GM23248 (cell line): ENCODE results near the gene LRRN4CL. TPM values are rescaled to one million over a fixed set of nuclear protein-coding genes. Genes with fewer than 3 reads are reported as not detected.

Experiments used
- DNase-seq: peaks from one replicate; pipeline ENCODE4 v3.0.0-alpha.2; 2015
- H2AFZ ChIP-seq: fragments of 200-600 bp; sonication (generic); 2 replicates; pipeline ENCODE4 v1.6.1; 2016; ENCODE audit warnings: antibody characterized with exemption
- H3F3A ChIP-seq: fragments of 200-600 bp; sonication (generic); 2 replicates; pipeline ENCODE4 v1.6.1; 2016; ENCODE audit warnings: mild to moderate bottlenecking, antibody characterized with exemption, mixed run types; ENCODE audit not compliant: insufficient read depth
- H3K27ac ChIP-seq: fragments of 200-600 bp; sonication (generic); 2 replicates; pipeline ENCODE4 v1.5.1; 2016; ENCODE audit warnings: mild to moderate bottlenecking
- H3K27me3 ChIP-seq: fragments of 200-600 bp; sonication (generic); replicated peaks from 2 replicates; pipeline ENCODE4 v1.6.1; 2016; ENCODE audit warnings: mild to moderate bottlenecking; ENCODE audit not compliant: insufficient read depth
- H3K36me3 ChIP-seq: fragments of 200-600 bp; sonication (generic); 2 replicates; pipeline ENCODE4 v1.6.1; 2016; ENCODE audit warnings: low read depth, mild to moderate bottlenecking
- H3K4me1 ChIP-seq: fragments of 200-600 bp; sonication (generic); 2 replicates; pipeline ENCODE4 v1.6.1; 2016; ENCODE audit warnings: mild to moderate bottlenecking; ENCODE audit not compliant: insufficient read depth
- H3K4me2 ChIP-seq: fragments of 200-600 bp; sonication (generic); one replicate; pipeline ENCODE4 v1.6.1; 2016; ENCODE audit warnings: mild to moderate bottlenecking; ENCODE audit not compliant: unreplicated experiment
- H3K4me3 ChIP-seq: fragments of 200-600 bp; sonication (generic); 2 replicates; pipeline ENCODE4 v1.5.1; 2016; ENCODE audit warnings: mild to moderate bottlenecking
- H3K79me2 ChIP-seq: fragments of 200-600 bp; sonication (generic); 2 replicates; pipeline ENCODE4 v1.6.1; 2016; ENCODE audit warnings: mild to moderate bottlenecking; ENCODE audit not compliant: insufficient read depth
- H3K9ac ChIP-seq: fragments of 200-600 bp; sonication (generic); 2 replicates; pipeline ENCODE4 v1.6.1; 2016; ENCODE audit warnings: mild to moderate bottlenecking
- H3K9me2 ChIP-seq: fragments of 200-600 bp; sonication (generic); 2 replicates; pipeline ENCODE4 v1.6.1; 2016; ENCODE audit warnings: mixed run types, mild to moderate bottlenecking, moderate library complexity; ENCODE audit not compliant: insufficient read depth
- H3K9me3 ChIP-seq: fragments of 200-600 bp; sonication (generic); one replicate; pipeline ENCODE4 v1.6.1; 2017; ENCODE audit warnings: low read depth
- H4K20me1 ChIP-seq: fragments of 200-600 bp; sonication (generic); 2 replicates; pipeline ENCODE4 v1.6.0; 2016; ENCODE audit not compliant: insufficient read depth
- EZH2 ChIP-seq: fragments of 200-600 bp; sonication (generic); IDR thresholded peaks from 2 replicates; pipeline ENCODE4 v1.6.1; 2018; ENCODE audit warnings: antibody characterized with exemption, mild to moderate bottlenecking; ENCODE audit not compliant: insufficient read depth, poor library complexity, severe bottlenecking
- EZH2phosphoT487 ChIP-seq: fragments of 200-600 bp; sonication (generic); IDR thresholded peaks from 2 replicates; pipeline ENCODE4 v1.6.1; 2018; ENCODE audit warnings: antibody characterized with exemption, moderate library complexity, mild to moderate bottlenecking, low read depth; ENCODE audit not compliant: insufficient read depth
- WGBS, 2 experiments: methylation state at CpG; one replicate each; pipeline ENCODE4 v1.1.6; 2015 to 2017; ENCODE audit warnings: low lambda C conversion rate in 2 of 2, low coverage in 1 of 2; ENCODE audit errors: missing lambda C conversion rate in 2 of 2; 5-methylcytosine and 5-hydroxymethylcytosine counted together
- in situ Hi-C: fragments of 300-500 bp; cut with MboI; formaldehyde crosslinking; loops from 2 replicates; pipeline ENCODE4 v1.15.0; 2020
- polyA plus RNA-seq: library from polyadenylated mRNA; unstranded; fragments of >200 nt; fragmentation: Nextera tagmentation; extraction: Ambion mirVana; gene quantifications from 2 replicates; pipeline ENCODE4 v1.2.1, GENCODE V29; 2016
- total RNA-seq: library from RNA; depleted of rRNA; stranded (reverse); fragments of >200 nt; shearing (Covaris generic); gene quantifications from 2 replicates; pipeline ENCODE4 v1.2.3, GENCODE V29; 2014

LRRN4CL gene
- total and polyA plus RNA-seq, 2 experiments from 2014 or later: 2.3 to 6.9 TPM

GRCh38 chr11:62726156-62726914 is 37.0 kb upstream of the LRRN4CL start:
- in situ Hi-C loops: no loop called here
- no peaks in the 10 kb centered on the region for H3K9me3 ChIP-seq
- peaks cover 21% of the 10 kb centered on the region for H3K4me1 ChIP-seq
- no peak for TF ChIP-seq EZH2
- no peak for TF ChIP-seq EZH2phosphoT487
- peaks cover 83% of the 10 kb centered on the region for H3K79me2 ChIP-seq
- H4K20me1 ChIP-seq: peaks cover 13% of the 10 kb centered on the region; the same call in 1 of the 2 replicates
- no peak for DNase-seq
- peaks cover 45% of the 10 kb centered on the region for H3F3A ChIP-seq
- peak overlapping the region; percentile 65; the same call in 1 of the 2 replicates for H2AFZ ChIP-seq
- H3K36me3 ChIP-seq: peaks cover 26% of the 10 kb centered on the region
- peak overlapping the region; percentile 88 for H3K4me3 ChIP-seq
- peak overlapping the region; percentile 92 for H3K9ac ChIP-seq
- peak overlapping the region; percentile 95 for H3K27ac ChIP-seq
- no peaks in the 10 kb centered on the region for H3K9me2 ChIP-seq
- peak overlapping the region; percentile 93 for H3K4me2 ChIP-seq
- 0 to 2% methylated on average over 36 to 51 of the region's 51 CpGs for WGBS, 2 experiments
- H3K27me3 ChIP-seq: no peaks in the 10 kb centered on the region

GRCh38 chr11:62725646-62726045 is 36.3 kb upstream of the LRRN4CL start:
- Histone ChIP-seq H2AFZ (no peak overlapping the region), H3K4me3 (peak overlapping the region; percentile 88), H3K4me2 (peak overlapping the region; percentile 93), H3K27ac (peak overlapping the region; percentile 95), H3F3A (peaks cover 45% of the 10 kb centered on the region), H3K79me2 (peaks cover 83% of the 10 kb centered on the region), H3K36me3 (peaks cover 33% of the 10 kb centered on the region), H3K9ac (peak overlapping the region; percentile 92), H3K9me3 (no peaks in the 10 kb centered on the region), H4K20me1 (peaks cover 13% of the 10 kb centered on the region; the same call in 1 of the 2 replicates), H3K27me3 (no peaks in the 10 kb centered on the region), H3K4me1 (peaks cover 20% of the 10 kb centered on the region), H3K9me2 (no peaks in the 10 kb centered on the region)
- 0% methylated on average over 7 of the region's 7 CpGs for WGBS, 2 experiments
- TF ChIP-seq EZH2: no peak
- no peak for TF ChIP-seq EZH2phosphoT487
- DNase-seq: peak; percentile 38
- in situ Hi-C loops: no loop called here

GRCh38 chr11:62724171-62724570 is 34.8 kb upstream of the LRRN4CL start:
- Histone ChIP-seq H2AFZ (no peak overlapping the region), H3K4me2 (peak overlapping the region; percentile 93), H3K27me3 (no peaks in the 10 kb centered on the region), H3K36me3 (peaks cover 43% of the 10 kb centered on the region), H3K79me2 (peaks cover 83% of the 10 kb centered on the region), H4K20me1 (peaks cover 13% of the 10 kb centered on the region; the same call in 1 of the 2 replicates), H3K27ac (no peak overlapping the region), H3K9ac (peak overlapping the region; percentile 92), H3K4me1 (peaks cover 19% of the 10 kb centered on the region; the same call in 1 of the 2 replicates), H3K9me2 (no peaks in the 10 kb centered on the region), H3K9me3 (no peaks in the 10 kb centered on the region), H3K4me3 (peak overlapping the region; percentile 88), H3F3A (peaks cover 48% of the 10 kb centered on the region)
- DNase-seq: peak; percentile 29
- no peak for TF ChIP-seq EZH2phosphoT487
- TF ChIP-seq EZH2: no peak
- in situ Hi-C loops: no loop called here
- 14 to 22% methylated on average over 8 of the region's 8 CpGs for WGBS, 2 experiments

GRCh38 chr11:62721994-62722393 is 32.7 kb upstream of the LRRN4CL start:
- DNase-seq: peak; percentile 36

More at GRCh38 chr11:62721994-62722393, 32.7 kb upstream of the LRRN4CL start:
- Histone ChIP-seq H3K4me1 (peaks cover 19% of the 10 kb centered on the region; the same call in 1 of the 2 replicates), H4K20me1 (peaks cover 13% of the 10 kb centered on the region; the same call in 1 of the 2 replicates), H3K4me2 (no peak overlapping the region), H3K36me3 (peaks cover 65% of the 10 kb centered on the region), H3K9me2 (no peaks in the 10 kb centered on the region), H3F3A (peaks cover 49% of the 10 kb centered on the region), H3K27me3 (no peaks in the 10 kb centered on the region), H3K79me2 (peaks cover 98% of the 10 kb centered on the region), H3K9ac (peak overlapping the region; percentile 14; the same call in 1 of the 2 replicates), H2AFZ (no peak overlapping the region), H3K4me3 (no peak overlapping the region), H3K9me3 (no peaks in the 10 kb centered on the region), H3K27ac (no peak overlapping the region)
- WGBS, 2 experiments: 74 to 83% methylated on average over 7 of the region's 7 CpGs
- in situ Hi-C loops: no loop called here
- TF ChIP-seq EZH2 (no peak), EZH2phosphoT487 (no peak)
